Right lobe of liver (tissue), 6 donors: Measurements from ENCODE around the gene LPXN. TPM values are rescaled to one million over a fixed set of nuclear protein-coding genes. Genes with fewer than 3 reads are reported as not detected.

Experiments used
- ATAC-seq, 4 donors: fragments of 200-7000 bp; cut with Tn5 transposase; one replicate each; pipeline ENCODE4 v1.9.1; 2020; ENCODE audit warnings: mild to moderate bottlenecking in 4 of 4, moderate library complexity in 4 of 4
- DNase-seq, 3 donors: peaks; one replicate each; pipeline ENCODE4 v3.0.0-alpha.2; 2020
- H3K27ac ChIP-seq, 3 donors: fragments of 200-600 bp; one replicate each; pipeline ENCODE4 v1.8.0; 2022
- H3K27me3 ChIP-seq, 2 donors: fragments of 200-600 bp; one replicate each; pipeline ENCODE4 v1.8.0; 2022
- H3K36me3 ChIP-seq, 4 donors: fragments of 200-600 bp; sonication (generic) in 1 of 4; one replicate each; pipeline versions ENCODE4 v1.5.1 to v1.8.0; 2017 to 2022; ENCODE audit warnings: control low read depth in 1 of 4
- H3K4me1 ChIP-seq, 4 donors: fragments of 200-600 bp; sonication (generic) in 1 of 4; one replicate each; pipeline versions ENCODE4 v1.5.1 to v1.8.0; 2017 to 2022; ENCODE audit warnings: control low read depth in 1 of 4
- H3K4me3 ChIP-seq, 3 donors: fragments of 200-600 bp; one replicate each; pipeline ENCODE4 v1.8.0; 2022
- H3K9me3 ChIP-seq, 4 donors: fragments of 200-600 bp; sonication (generic) in 1 of 4; one replicate each; pipeline versions ENCODE4 v1.5.1 to v1.8.0; 2017 to 2022; ENCODE audit warnings: control low read depth in 1 of 4
- POLR2A ChIP-seq: fragments of 450-650 bp; IDR thresholded peaks from one replicate; pipeline ENCODE4 v1.6.1; 2017; ENCODE audit warnings: antibody characterized with exemption, mild to moderate bottlenecking
- WGBS: methylation state at CpG from one replicate; pipeline ENCODE4 v1.1.6; 2018; ENCODE audit warnings: low coverage, low lambda C conversion rate; ENCODE audit not compliant: insufficient coverage; ENCODE audit errors: missing lambda C conversion rate; 5-methylcytosine and 5-hydroxymethylcytosine counted together
- intact Hi-C, 2 donors: fragments of 100-400 bp; cut with DNase I; formaldehyde crosslinking; loops; one replicate each; pipeline versions ENCODE4 v1.11.2 to v1.14.1; 2022
- total RNA-seq, 6 experiments: library from RNA; depleted of rRNA in 2 of 6; stranded (reverse); fragments of >200 nt in 2 of 6; fragmentation: NEBNext Ultra II Directional in 3 of 6; extraction: Animal tissue kit (Norgen Biotek cat#: 25700) in 3 of 6; gene quantifications; one replicate each; pipeline versions ENCODE4 v1.1.0 to v1.2.4, GENCODE V29; 2016 to 2023
- TF ChIP-seq, protein P1 (sequence below), 4 donors: fragments of 200-600 bp in 3 of 4; fragments of 450-650 bp in 1 of 4; IDR thresholded peaks; one replicate each; pipeline versions ENCODE4 v1.5.1 to v1.8.0; 2016 to 2022; ENCODE audit warnings: antibody characterized with exemption in 4 of 4, mild to moderate bottlenecking in 2 of 4
- donor health status: DM: no; HTN: yes; CAD: no.
- donor health status: DM: no; HTN: no; CAD: no.
- donor health status: DM: no; HTN: no; CAD: no.
- donor health status: DM: no; HTN: yes; CAD: no.
- donor health status: DM: no; HTN: yes; CAD: no.

LPXN gene
- total RNA-seq, 6 experiments from 2014 or later: 3.9 to 8.4 (median 5.5) TPM

DNA sequence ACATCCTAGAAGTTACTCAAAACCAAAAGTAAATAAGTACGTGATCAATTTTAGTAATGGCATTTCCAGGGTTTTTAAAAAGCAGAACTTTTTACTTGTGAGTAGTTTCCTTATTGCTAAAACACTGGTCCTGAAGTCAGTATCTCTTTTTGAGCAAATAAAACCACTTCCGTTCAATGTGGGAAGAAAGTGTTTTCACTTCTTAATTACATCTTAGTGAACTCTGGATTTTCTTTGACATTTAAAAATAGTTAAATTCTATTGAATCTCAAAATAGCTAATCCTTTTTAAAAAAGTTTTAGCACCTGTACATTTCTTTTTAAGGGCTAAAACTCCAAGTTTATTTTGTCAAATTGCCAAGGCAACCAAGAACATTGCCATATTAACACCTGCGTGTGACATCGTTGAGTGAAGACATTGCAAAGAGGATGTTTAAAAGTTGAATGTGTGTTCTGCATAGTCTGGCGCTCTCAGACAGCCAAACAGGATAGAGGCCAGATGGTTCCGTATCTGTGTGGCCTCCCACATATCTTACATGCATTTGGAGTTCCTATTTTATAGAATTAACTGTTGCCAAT is 50.5 kb downstream of the LPXN start:
- no peaks in the 10 kb centered on the region for H3K4me1 ChIP-seq
- DNase-seq: no peak
- no peaks in the 10 kb centered on the region for H3K27me3 ChIP-seq
- no peak overlapping the region for H3K4me3 ChIP-seq
- no peaks in the 10 kb centered on the region for H3K9me3 ChIP-seq
- peaks cover 0 to 12% (median 0%) of the 10 kb centered on the region in 4 donors for H3K36me3 ChIP-seq
- 21% methylated on average over 6 of the region's 6 CpGs for WGBS
- H3K27ac ChIP-seq: no peak overlapping the region
- intact Hi-C loops: no loop called here
- TF ChIP-seq, protein P1, sequence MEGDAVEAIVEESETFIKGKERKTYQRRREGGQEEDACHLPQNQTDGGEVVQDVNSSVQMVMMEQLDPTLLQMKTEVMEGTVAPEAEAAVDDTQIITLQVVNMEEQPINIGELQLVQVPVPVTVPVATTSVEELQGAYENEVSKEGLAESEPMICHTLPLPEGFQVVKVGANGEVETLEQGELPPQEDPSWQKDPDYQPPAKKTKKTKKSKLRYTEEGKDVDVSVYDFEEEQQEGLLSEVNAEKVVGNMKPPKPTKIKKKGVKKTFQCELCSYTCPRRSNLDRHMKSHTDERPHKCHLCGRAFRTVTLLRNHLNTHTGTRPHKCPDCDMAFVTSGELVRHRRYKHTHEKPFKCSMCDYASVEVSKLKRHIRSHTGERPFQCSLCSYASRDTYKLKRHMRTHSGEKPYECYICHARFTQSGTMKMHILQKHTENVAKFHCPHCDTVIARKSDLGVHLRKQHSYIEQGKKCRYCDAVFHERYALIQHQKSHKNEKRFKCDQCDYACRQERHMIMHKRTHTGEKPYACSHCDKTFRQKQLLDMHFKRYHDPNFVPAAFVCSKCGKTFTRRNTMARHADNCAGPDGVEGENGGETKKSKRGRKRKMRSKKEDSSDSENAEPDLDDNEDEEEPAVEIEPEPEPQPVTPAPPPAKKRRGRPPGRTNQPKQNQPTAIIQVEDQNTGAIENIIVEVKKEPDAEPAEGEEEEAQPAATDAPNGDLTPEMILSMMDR (IDR thresholded peaks at IDR 0.05): no peak
- TF ChIP-seq POLR2A: no peak
- peak; percentile 25 to 61 (median 42) for ATAC-seq

DNA sequence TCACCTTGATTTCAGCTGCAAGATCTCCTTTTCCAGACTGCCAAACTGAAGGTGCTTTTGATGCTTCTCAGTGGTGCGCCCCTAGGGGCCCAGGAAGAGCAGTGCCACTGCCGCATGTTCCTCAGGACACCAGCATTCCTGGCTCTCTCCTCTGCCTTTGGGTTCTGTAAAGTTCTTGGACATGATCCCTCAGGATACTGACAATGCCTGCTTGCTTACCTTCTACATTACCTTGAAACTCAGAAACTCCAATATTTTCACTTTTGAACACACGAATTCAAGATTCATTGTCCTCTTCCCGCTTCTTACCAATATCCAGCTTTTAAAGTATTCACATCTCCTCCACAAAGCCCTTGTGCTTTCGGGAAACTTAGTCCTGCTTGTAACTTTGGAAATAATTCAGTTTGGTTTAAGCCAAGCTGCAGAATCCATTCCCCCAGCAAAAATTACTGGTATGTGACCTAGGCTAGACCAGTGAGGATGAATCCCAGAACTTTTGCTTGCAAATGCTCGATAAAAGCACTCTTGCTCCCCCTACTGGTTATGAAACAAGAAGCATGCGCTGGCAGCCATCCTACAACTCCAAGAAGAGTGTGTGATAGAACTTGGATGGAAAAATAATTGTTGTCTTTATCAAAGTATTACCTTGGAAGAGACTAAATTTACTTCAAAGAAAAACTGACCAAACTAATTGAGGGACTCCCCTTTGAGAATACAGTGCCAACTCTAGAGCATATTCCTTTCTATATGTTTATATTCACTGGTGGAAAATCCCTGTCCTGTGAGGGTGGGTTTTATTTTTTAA is 51.2 kb downstream of the LPXN start:
- TF ChIP-seq, protein P1 (IDR thresholded peaks at IDR 0.05): peak; percentile 65 to 79 (median 78)
- TF ChIP-seq POLR2A: no peak
- peaks cover 0 to 12% (median 0%) of the 10 kb centered on the region in 4 donors for H3K36me3 ChIP-seq
- WGBS: 30% methylated on average over 7 of the region's 7 CpGs
- H3K4me1 ChIP-seq: no peaks in the 10 kb centered on the region
- intact Hi-C loops: no loop called here
- no peak overlapping the region for H3K27ac ChIP-seq
- DNase-seq (peak in 2 of 3 donors; percentile 31 to 57), ATAC-seq (peak; percentile 89 to 97 (median 93))
- no peaks in the 10 kb centered on the region for H3K27me3 ChIP-seq
- H3K4me3 ChIP-seq: no peak overlapping the region
- no peaks in the 10 kb centered on the region for H3K9me3 ChIP-seq

DNA sequence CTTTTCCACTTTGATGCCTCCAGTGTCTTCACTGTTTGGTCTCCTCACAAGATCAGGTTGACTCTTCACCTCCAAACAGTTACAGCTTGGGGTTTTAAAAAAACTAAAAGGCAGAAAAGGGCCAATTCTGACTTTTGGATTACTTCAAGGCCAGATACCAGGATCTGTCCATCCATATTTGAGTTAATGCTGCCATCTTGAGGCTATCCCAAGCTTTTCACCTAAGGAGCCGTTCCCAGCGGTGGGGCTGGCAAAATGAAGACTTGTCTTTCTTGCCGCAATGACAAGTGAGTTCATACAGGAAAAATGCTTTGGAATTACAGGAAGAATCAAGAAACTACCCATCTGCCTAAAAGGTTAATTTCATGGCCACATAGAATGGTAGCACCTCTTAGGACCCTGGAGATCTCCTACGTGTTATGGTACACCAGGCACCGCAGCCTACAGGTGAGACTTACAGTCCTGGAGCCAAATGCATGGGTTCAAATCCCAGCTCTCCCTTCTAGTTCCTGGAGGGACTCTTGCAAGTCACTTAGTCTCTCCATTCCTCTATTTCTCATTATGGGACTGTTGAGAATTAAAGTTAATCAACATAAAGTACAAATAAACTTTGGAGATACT is 61.8 kb downstream of the LPXN start:
- no peaks in the 10 kb centered on the region for H3K27me3 ChIP-seq
- 39% methylated on average over 5 of the region's 5 CpGs for WGBS
- H3K9me3 ChIP-seq: no peaks in the 10 kb centered on the region
- no peaks in the 10 kb centered on the region for H3K4me1 ChIP-seq
- no peak for TF ChIP-seq POLR2A
- TF ChIP-seq, protein P1 (IDR thresholded peaks at IDR 0.05): peak; percentile 33 to 48 (median 46)
- ATAC-seq (peak; percentile 60 to 76 (median 61)), DNase-seq (no peak)
- H3K36me3 ChIP-seq: no peaks in the 10 kb centered on the region
- no peak overlapping the region for H3K27ac ChIP-seq
- intact Hi-C loops: no loop called here
- H3K4me3 ChIP-seq: no peak overlapping the region

- Histone ChIP-seq H3K4me1 (no peaks in the 10 kb centered on the region), H3K36me3 (no peaks in the 10 kb centered on the region), H3K9me3 (no peaks in the 10 kb centered on the region), H3K27ac (no peak overlapping the region), H3K27me3 (no peaks in the 10 kb centered on the region), H3K4me3 (no peak overlapping the region)
- DNase-seq: no peak
- no peak for ATAC-seq
- TF ChIP-seq POLR2A: no peak
- TF ChIP-seq, protein P1 (IDR thresholded peaks at IDR 0.05): no peak
- intact Hi-C loops: no loop called here
- WGBS: 78% methylated on average over 3 of the region's 3 CpGs
These were observed 64.0 kb downstream of the LPXN start for GRCh38 chr11:58511636-58512035.
